Panc1 (cell line): ENCODE measurements around the gene MGAT5B.

ENCODE experiments used
- SIN3A ChIP-seq: IDR thresholded peaks from 2 replicates; pipeline ENCODE4 v1.6.1; 2012; ENCODE audit warnings: low read depth, mild to moderate bottlenecking, low read length, moderate library complexity, borderline replicate concordance; ENCODE audit not compliant: insufficient read depth
- TF ChIP-seq, protein P1 (sequence below): fragments of 450-650 bp; IDR thresholded peaks from 2 replicates; pipeline ENCODE4 v1.5.1; 2017; ENCODE audit warnings: mild to moderate bottlenecking

DNA sequence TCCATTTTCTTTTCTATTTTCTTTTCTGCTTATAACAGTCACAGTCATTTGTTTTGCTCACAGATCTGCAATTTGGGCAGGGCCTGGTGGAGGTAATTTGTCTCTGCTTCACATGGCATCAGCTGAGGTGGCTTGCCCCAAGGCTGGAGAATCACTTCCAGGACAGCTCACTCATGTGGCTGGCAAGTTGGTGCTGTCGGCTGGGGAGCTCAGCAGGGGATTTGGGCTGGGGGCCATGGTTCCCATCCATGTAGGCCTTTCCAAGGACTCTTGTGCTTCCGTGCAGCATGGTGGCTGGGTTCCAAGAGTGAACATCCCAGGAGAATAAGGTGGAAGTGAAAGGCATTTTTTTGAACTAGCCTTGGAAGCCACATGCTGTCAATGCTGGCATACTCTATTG, 85.7 kb downstream of the MGAT5B start:
- TF ChIP-seq, protein P1, sequence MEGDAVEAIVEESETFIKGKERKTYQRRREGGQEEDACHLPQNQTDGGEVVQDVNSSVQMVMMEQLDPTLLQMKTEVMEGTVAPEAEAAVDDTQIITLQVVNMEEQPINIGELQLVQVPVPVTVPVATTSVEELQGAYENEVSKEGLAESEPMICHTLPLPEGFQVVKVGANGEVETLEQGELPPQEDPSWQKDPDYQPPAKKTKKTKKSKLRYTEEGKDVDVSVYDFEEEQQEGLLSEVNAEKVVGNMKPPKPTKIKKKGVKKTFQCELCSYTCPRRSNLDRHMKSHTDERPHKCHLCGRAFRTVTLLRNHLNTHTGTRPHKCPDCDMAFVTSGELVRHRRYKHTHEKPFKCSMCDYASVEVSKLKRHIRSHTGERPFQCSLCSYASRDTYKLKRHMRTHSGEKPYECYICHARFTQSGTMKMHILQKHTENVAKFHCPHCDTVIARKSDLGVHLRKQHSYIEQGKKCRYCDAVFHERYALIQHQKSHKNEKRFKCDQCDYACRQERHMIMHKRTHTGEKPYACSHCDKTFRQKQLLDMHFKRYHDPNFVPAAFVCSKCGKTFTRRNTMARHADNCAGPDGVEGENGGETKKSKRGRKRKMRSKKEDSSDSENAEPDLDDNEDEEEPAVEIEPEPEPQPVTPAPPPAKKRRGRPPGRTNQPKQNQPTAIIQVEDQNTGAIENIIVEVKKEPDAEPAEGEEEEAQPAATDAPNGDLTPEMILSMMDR = no peak
- no peak for TF ChIP-seq SIN3A
